GM12873 (cell line): ENCODE measurements around the gene DGCR8.

ENCODE experiments used
- TF ChIP-seq, protein P1 (sequence below): IDR thresholded peaks from 2 replicates; pipeline ENCODE4 v1.5.1; 2012; ENCODE audit warnings: low read depth, mild to moderate bottlenecking, moderate library complexity, low read length, control low read depth; ENCODE audit not compliant: insufficient read depth; ENCODE audit errors: missing control alignments

The DGCR8 gene

GRCh38 chr22:20135806-20136602, 56.0 kb downstream of the DGCR8 start:
- TF ChIP-seq, protein P1, sequence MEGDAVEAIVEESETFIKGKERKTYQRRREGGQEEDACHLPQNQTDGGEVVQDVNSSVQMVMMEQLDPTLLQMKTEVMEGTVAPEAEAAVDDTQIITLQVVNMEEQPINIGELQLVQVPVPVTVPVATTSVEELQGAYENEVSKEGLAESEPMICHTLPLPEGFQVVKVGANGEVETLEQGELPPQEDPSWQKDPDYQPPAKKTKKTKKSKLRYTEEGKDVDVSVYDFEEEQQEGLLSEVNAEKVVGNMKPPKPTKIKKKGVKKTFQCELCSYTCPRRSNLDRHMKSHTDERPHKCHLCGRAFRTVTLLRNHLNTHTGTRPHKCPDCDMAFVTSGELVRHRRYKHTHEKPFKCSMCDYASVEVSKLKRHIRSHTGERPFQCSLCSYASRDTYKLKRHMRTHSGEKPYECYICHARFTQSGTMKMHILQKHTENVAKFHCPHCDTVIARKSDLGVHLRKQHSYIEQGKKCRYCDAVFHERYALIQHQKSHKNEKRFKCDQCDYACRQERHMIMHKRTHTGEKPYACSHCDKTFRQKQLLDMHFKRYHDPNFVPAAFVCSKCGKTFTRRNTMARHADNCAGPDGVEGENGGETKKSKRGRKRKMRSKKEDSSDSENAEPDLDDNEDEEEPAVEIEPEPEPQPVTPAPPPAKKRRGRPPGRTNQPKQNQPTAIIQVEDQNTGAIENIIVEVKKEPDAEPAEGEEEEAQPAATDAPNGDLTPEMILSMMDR: no peak

- TF ChIP-seq, protein P1: no peak
These were observed 56.5 kb downstream of the DGCR8 start for GRCh38 chr22:20136603-20136873.

DNA sequence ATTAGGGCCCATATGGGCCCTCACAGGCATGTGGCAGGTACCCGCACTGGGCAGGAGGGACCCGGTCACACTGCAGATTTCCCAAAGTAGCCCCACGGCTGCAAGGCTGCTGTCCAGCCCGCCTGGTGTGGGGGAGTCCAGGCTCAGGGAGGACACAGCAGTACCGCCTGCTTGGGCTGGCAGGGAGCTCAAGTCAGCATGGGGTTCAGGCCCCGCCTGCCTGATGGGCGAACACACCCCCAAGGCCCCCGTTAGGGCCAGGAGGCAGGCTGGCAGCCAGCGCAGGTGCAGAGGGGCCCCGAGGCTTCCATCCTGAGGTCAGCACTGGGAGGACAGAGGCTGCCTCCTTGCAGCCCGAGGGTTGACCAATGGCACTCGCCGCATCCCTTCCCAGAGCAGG, 57.1 kb downstream of the DGCR8 start:
- TF ChIP-seq, protein P1: no peak

DNA sequence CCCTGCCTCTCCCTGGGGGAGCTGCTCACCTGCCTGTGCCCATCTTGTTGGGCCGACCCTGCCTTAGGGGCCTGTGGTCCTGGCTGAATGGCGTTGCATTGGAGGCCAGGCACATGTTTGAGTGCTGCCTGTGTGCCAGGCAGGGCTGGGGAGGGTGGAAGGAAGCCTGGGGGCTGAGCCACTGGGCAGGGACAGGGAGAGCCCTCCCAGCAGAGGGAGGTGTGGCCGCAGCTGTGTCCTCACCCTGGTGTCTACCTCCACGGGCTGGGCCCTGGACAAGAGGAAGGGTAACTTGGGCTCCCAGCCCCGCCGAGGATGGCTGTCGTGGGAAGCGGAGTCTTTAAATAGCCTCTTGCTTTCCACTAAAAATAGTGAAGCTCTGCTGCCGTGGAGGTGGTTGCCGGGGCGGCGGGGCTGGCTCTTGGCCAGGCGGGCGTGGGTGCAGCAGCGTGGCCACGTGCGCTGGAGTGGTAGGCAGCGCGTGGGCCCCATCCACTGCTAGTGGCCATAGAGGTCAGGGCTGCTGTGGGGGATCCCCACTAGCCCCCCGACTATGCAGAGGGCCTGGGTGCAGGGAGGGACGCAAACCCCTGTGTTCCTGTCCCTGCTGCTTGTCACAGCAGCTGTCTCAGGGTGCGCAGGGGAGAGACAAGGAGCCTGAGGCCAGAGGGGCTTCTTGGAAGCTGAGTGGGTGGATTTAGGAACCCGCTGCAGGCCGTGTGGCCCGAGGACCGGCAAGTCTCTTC, 57.8 kb downstream of the DGCR8 start:
- TF ChIP-seq, protein P1: no peak

- TF ChIP-seq, protein P1: no peak
These were observed 58.3 kb downstream of the DGCR8 start for GRCh38 chr22:20138417-20138738.

DNA sequence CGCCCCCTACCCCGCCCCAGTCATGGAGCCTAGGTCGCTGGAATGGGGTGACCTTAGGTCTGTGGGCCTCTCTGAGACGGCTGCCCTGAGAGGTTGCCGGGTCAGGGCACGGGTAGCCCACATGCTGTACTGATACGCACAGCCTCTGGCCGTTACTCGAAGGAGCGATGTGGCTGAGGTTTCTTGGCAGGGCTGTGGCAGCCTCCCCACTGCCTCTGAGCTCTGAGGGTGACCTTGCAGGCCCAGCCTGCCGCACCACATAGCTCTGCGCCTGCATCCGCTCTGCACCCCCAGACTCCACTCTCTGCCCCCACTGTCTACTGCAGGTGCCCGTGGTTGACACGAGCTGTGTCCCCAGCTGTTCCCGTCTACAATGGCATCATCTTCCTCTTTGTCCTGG, 58.8 kb downstream of the DGCR8 start:
- TF ChIP-seq, protein P1: no peak

GRCh38 chr22:20139391-20140106, 59.5 kb downstream of the DGCR8 start:
- TF ChIP-seq, protein P1: no peak
